H1 (cell line): Measurements from ENCODE around the gene IQSEC3. TPM values are rescaled to one million over a fixed set of nuclear protein-coding genes. Genes with fewer than 3 reads are reported as not detected.

ENCODE experiments used
- CREB1 ChIP-seq: IDR thresholded peaks from 2 replicates; pipeline ENCODE4 v1.6.1; 2012; ENCODE audit warnings: inconsistent platforms
- polyA plus RNA-seq, 7 experiments: library from polyadenylated mRNA; depleted of rRNA in 3 of 7; stranded (reverse) in 5 of 7; unstranded in 2 of 7; fragments of >200 nt in 5 of 7; fragments of 200-250 nt in 2 of 7; gene quantifications; 1 replicate in 5 of 7; 2 replicates in 1 of 7; 4 replicates in 1 of 7; pipeline versions ENCODE4 v1.2.1 to v1.2.3, GENCODE V29; 2011 to 2013; ENCODE audit warnings: missing spikeins in 2 of 7, mixed read lengths in 2 of 7
- total RNA-seq: library from RNA; stranded (reverse); fragmentation: NEBNext Ultra II Directional; extraction: Animal tissue kit (Norgen Biotek cat#: 25700); gene quantifications from 2 replicates; pipeline ENCODE4 v1.2.1, GENCODE V29; 2021

IQSEC3 gene
- total and polyA plus RNA-seq, 2 of the 8 experiments (the other 6 are each of a cell fraction or from before 2014, with no cell fraction given): 1.2 to 3.1 TPM

GRCh38 chr12:117816-118345, 51.3 kb downstream of the IQSEC3 start (continued):
- no peak for TF ChIP-seq CREB1
